ENCODE measurements around the gene EIF4EBP2. TPM values are rescaled to one million over a fixed set of nuclear protein-coding genes. Genes with fewer than 3 reads are reported as not detected.

EIF4EBP2 gene
- polyA plus RNA-seq, 3 donors: 26.3 to 93.8 (median 73.4) TPM

- Histone ChIP-seq H3K79me2 (ENCODE audit: insufficient read depth, low read length) (peaks cover 4% of the 10 kb centered on the region), H3K4me3 (replicated peaks in 1 of 3; ENCODE audit: low read depth in 2 of 3, low read length in 3 of 3) (no peak overlapping the region), H3K27ac (ENCODE audit: low read depth in 1 of 2, low read length in 2 of 2) (no peak overlapping the region), H2AFZ (ENCODE audit: insufficient read depth, low read depth, low read length, poor library complexity, severe bottlenecking) (no peak overlapping the region), H3K36me3 (replicated peaks in 1 of 2; ENCODE audit: control insufficient read depth in 1 of 2, insufficient read depth in 2 of 2, low read length in 2 of 2) (no peaks in the 10 kb centered on the region), H3K4me1 (ENCODE audit: control insufficient read depth in 1 of 2, insufficient read depth in 2 of 2, low read length in 2 of 2) (peaks cover 4 to 8% of the 10 kb centered on the region in 2 donors), H3K9me3 (replicated peaks in 1 of 2; ENCODE audit: control insufficient read depth in 1 of 2, insufficient read depth in 1 of 2, low read length in 2 of 2) (no peaks in the 10 kb centered on the region), H3K27me3 (ENCODE audit: control insufficient read depth in 2 of 2, insufficient read depth in 2 of 2, low read length in 2 of 2) (no peaks in the 10 kb centered on the region), H3K4me2 (replicated peaks; ENCODE audit: extremely low read depth, low read length, poor library complexity, severe bottlenecking) (no peak overlapping the region), H3K9ac (ENCODE audit: insufficient read depth, low read length, poor library complexity, severe bottlenecking) (no peak overlapping the region), H4K20me1 (ENCODE audit: insufficient read depth, low read length) (peaks cover under 1% of the 10 kb centered on the region)
- Mint-ChIP-seq H3K27me3 (ENCODE audit: low read depth in 3 of 3) (peaks cover 0 to 3% (median 1%) of the 10 kb centered on the region in 3 donors), H3K36me3 (no peaks in the 10 kb centered on the region), H3K27ac (no peak overlapping the region), H3K4me3 (no peak overlapping the region), H3K9me3 (no peaks in the 10 kb centered on the region), H3K4me1 (peaks cover 5% of the 10 kb centered on the region)
- no CpG with 5 or more reads among the region's 3 CpGs for WGBS (ENCODE audit: insufficient coverage)
- TF ChIP-seq CTCF (IDR thresholded peaks at IDR 0.05): no peak
- intact Hi-C loops (cut with micrococcal nuclease): no loop called here
- no peak for DNase-seq
Measured at GRCh38 chr10:70399177-70399576, 4.8 kb upstream of the EIF4EBP2 start.

- Mint-ChIP-seq H3K4me3 (peak overlapping the region; percentile 95 to 99), H3K4me1 (peaks cover 31% of the 10 kb centered on the region), H3K9me3 (no peaks in the 10 kb centered on the region), H3K36me3 (peaks cover 2 to 4% of the 10 kb centered on the region in 2 donors), H3K27me3 (ENCODE audit: low read depth in 3 of 3) (peaks cover 0 to 2% (median 1%) of the 10 kb centered on the region in 3 donors), H3K27ac (peak overlapping the region; percentile 87 to 98 (median 95))
- peaks cover 0 to 4% of the 10 kb centered on the region in 2 donors for H3K36me3 ChIP-seq (replicated peaks in 1 of 2; ENCODE audit: control insufficient read depth in 1 of 2, insufficient read depth in 2 of 2, low read length in 2 of 2)
- WGBS (ENCODE audit: insufficient coverage): 10% methylated on average over 7 of the region's 12 CpGs
- H3K9me3 ChIP-seq (replicated peaks in 1 of 2; ENCODE audit: control insufficient read depth in 1 of 2, insufficient read depth in 1 of 2, low read length in 2 of 2): no peaks in the 10 kb centered on the region
- peaks cover 42% of the 10 kb centered on the region for H3K79me2 ChIP-seq (ENCODE audit: insufficient read depth, low read length)
- TF ChIP-seq CTCF (IDR thresholded peaks at IDR 0.05): no peak
- H3K4me1 ChIP-seq (ENCODE audit: control insufficient read depth in 1 of 2, insufficient read depth in 2 of 2, low read length in 2 of 2): peaks cover 18 to 30% of the 10 kb centered on the region in 2 donors
- peak overlapping the region in 1 of 3 experiments; percentile 85 for H3K4me3 ChIP-seq (replicated peaks in 1 of 3; ENCODE audit: low read depth in 2 of 3, low read length in 3 of 3)
- intact Hi-C loops (cut with micrococcal nuclease): loop anchor here in 1 of 2 donors (10.0 kb wide), 1 partner anchor 259 kb away; the partner anchor contains the start of gene TYSND1
- no peak for DNase-seq
- H2AFZ ChIP-seq (ENCODE audit: insufficient read depth, low read depth, low read length, poor library complexity, severe bottlenecking): peak overlapping the region; percentile 21
- peaks cover 33% of the 10 kb centered on the region for H4K20me1 ChIP-seq (ENCODE audit: insufficient read depth, low read length)
- H3K9ac ChIP-seq (ENCODE audit: insufficient read depth, low read length, poor library complexity, severe bottlenecking): peak overlapping the region; percentile 94
- H3K27me3 ChIP-seq (ENCODE audit: control insufficient read depth in 2 of 2, insufficient read depth in 2 of 2, low read length in 2 of 2): no peaks in the 10 kb centered on the region
- peak overlapping the region; percentile 62 to 93 for H3K27ac ChIP-seq (ENCODE audit: low read depth in 1 of 2, low read length in 2 of 2)
- peak overlapping the region; percentile 84 for H3K4me2 ChIP-seq (replicated peaks; ENCODE audit: extremely low read depth, low read length, poor library complexity, severe bottlenecking)
Measured at GRCh38 chr10:70403483-70404035, 386 bp upstream of the EIF4EBP2 start.
